ENCODE measurements around the gene TRAM2. TPM values are rescaled to one million over a fixed set of nuclear protein-coding genes. Genes with fewer than 3 reads are reported as not detected.
A peak's percentile ranks its signal among the peaks of the same experiment; 100 is the strongest.

The TRAM2 gene
- total and polyA plus RNA-seq, 9 of the 15 experiments (the other 6 are each of a cell fraction or from before 2014, with no cell fraction given) = 2.6 to 13.3 (median 8.9) TPM

- peak; percentile 35; the same call in 1 of the 2 replicates for TF ChIP-seq ESRRA (IDR thresholded peaks at IDR 0.05; ENCODE audit: borderline replicate concordance, low read depth)
- TF ChIP-seq SOX6 (IDR thresholded peaks at IDR 0.05) = 0 out of 2 replicates have a peak, but pooled peaks have one; percentile 11
- peak; percentile 56 for TF ChIP-seq PHF20 (IDR thresholded peaks at IDR 0.05; ENCODE audit: partially characterized antibody)
- 0 out of 2 replicates have a peak, but pooled peaks have one; percentile 44 for TF ChIP-seq ZNF609 (CRISPR knock-in tag; IDR thresholded peaks at IDR 0.05; ENCODE audit: borderline replicate concordance)
- peak in 1 of 2 experiments; percentile 31; a peak in 2 of 4 replicates for TF ChIP-seq TEAD1 (CRISPR knock-in tag; IDR thresholded peaks at IDR 0.05)
- peak; percentile 54; the same call in 1 of the 2 replicates for TF ChIP-seq MBD2 (IDR thresholded peaks at IDR 0.05; ENCODE audit: borderline replicate concordance, low read depth)
- no peak for TF ChIP-seq MCM7 (IDR thresholded peaks at IDR 0.05)
- TF ChIP-seq GABPB1 (CRISPR knock-in tag; IDR thresholded peaks at IDR 0.05) = peak; percentile 35; the same call in 1 of the 2 replicates
- TF ChIP-seq KHSRP (IDR thresholded peaks at IDR 0.05) = no peak
- no peak for TF ChIP-seq SNRNP70 (optimal IDR thresholded peaks at IDR 0.05; ENCODE audit: low read depth, low read length)
- TF ChIP-seq NR3C1 (CRISPR knock-in tag; IDR thresholded peaks at IDR 0.05) = peak; percentile 29; the same call in 1 of the 2 replicates
- peak; percentile 14; the same call in 1 of the 2 replicates for TF ChIP-seq REST (IDR thresholded peaks at IDR 0.05; ENCODE audit: borderline replicate concordance)
- peak; percentile 64; the same call in 1 of the 2 replicates for TF ChIP-seq REST (CRISPR knock-in tag; IDR thresholded peaks at IDR 0.05; ENCODE audit: low read depth)
- TF ChIP-seq CHD1 (IDR thresholded peaks at IDR 0.05; ENCODE audit: low read length) = peak; percentile 82
- peak; percentile 91 for TF ChIP-seq CXXC5 (CRISPR knock-in tag; IDR thresholded peaks at IDR 0.05)
Measured at GRCh38 chr6:52577022-52577777, at the start of gene TRAM2 (continued).
